Measurements from ENCODE around the gene RPL37.
"Not testable (repeated sequence)": the region's sequence is repeated elsewhere in the genome, so short reads cannot be mapped to it uniquely, and the experiment has no call there.

GRCh38 chr5:40872253-40872652 lies 37.2 kb upstream of the RPL37 start:
- not testable (repeated sequence) for TF ChIP-seq CTCF (IDR thresholded peaks at IDR 0.05; ENCODE audit: borderline replicate concordance, extremely low read depth, low read length, poor library complexity, severe bottlenecking); EZH2 (IDR thresholded peaks at IDR 0.05; ENCODE audit: borderline replicate concordance, low read depth, low read length, severe bottlenecking)
